ENCODE measurements around the gene KIF3C.

The KIF3C gene

DNA sequence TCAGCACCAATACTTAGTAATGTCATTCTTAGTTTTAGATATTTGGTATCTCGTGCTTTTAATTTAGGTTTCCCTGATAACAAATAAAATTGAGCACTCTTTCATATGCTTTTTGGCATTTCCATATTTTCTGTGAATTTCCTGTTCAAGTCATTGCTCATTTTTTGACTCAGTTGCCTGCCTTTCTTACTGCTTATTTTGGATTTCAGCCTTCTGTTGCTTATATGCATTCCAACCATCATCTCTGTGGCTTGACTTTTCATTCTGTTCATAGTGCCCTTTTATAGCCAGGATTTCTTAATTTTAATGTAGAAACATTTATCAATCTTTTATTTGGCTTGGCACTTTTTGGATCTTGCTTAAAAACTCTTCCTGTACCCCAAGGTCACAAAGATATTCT, 14.5 kb upstream of the KIF3C start:
- Histone ChIP-seq H3K4me3 (no peak overlapping the region), H3K27ac (no peak overlapping the region)
- TF ChIP-seq, protein P1, sequence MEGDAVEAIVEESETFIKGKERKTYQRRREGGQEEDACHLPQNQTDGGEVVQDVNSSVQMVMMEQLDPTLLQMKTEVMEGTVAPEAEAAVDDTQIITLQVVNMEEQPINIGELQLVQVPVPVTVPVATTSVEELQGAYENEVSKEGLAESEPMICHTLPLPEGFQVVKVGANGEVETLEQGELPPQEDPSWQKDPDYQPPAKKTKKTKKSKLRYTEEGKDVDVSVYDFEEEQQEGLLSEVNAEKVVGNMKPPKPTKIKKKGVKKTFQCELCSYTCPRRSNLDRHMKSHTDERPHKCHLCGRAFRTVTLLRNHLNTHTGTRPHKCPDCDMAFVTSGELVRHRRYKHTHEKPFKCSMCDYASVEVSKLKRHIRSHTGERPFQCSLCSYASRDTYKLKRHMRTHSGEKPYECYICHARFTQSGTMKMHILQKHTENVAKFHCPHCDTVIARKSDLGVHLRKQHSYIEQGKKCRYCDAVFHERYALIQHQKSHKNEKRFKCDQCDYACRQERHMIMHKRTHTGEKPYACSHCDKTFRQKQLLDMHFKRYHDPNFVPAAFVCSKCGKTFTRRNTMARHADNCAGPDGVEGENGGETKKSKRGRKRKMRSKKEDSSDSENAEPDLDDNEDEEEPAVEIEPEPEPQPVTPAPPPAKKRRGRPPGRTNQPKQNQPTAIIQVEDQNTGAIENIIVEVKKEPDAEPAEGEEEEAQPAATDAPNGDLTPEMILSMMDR (IDR thresholded peaks at IDR 0.05): no peak
- DNase-seq (ENCODE audit: low spot score): no peak

DNA sequence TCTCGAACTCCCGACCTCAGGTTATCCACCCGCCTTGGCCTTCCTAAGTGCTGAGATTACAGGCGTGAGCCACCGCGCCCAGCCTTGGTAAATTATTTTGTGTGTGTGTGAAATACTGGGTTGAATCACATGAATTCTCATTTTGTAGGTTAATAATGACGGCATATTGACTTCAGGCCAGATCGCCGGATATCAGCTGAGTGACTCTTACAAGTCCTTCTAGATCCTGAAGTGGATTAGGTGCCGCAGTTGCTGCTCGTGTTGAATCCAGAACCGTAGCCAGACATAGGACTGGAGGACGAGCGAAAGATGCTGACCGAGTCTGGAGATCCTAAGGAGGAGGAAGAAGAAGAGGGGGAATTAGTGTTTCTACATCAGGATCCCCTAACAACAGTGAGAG, 12.2 kb upstream of the KIF3C start:
- H3K27ac ChIP-seq: no peak overlapping the region
- DNase-seq (ENCODE audit: low spot score): no peak
- TF ChIP-seq, protein P1 (IDR thresholded peaks at IDR 0.05): no peak
- no peak overlapping the region for H3K4me3 ChIP-seq

DNA sequence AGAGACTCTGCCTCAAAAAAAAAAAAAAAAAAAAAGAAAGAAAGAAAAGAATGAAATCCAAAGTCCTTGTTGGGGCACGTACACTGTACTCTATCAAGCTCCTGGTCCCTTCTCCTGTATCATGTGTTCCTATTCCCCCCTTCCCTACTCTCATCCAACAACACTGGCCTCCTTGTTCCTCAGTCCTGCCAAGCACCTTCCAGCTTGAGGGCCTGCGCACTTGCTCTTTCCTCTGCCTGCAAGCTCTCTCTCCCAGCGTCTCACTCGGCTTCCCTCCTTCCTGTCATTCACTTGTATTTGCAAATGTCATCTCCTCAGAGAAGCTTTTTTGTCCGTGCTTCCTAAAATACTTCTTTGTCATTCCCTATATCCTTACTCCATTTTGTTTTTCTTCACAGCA, 10.8 kb upstream of the KIF3C start:
- Histone ChIP-seq H3K4me3 (no peak overlapping the region), H3K27ac (no peak overlapping the region)
- no peak for DNase-seq (ENCODE audit: low spot score)
- TF ChIP-seq, protein P1 (IDR thresholded peaks at IDR 0.05): no peak

DNA sequence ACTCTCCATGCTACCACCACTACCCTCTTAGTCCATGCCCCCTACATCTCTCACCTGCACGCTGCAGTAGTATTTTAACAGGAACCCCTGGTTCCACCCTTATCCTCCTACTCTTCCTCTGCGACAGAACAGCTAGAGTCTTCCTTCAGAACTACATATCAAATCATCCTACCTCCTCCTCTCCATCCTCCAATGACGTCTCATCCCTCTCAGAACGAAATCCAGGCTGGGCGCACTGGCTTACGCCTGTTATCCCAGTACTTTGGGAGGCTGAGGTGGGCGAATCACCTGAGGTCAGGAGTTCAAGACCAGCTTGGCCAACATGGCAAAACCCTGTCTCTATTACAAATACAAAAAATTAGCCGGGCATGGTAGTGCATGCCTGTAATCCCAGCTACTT, 10.3 kb upstream of the KIF3C start:
- no peak overlapping the region for H3K4me3 ChIP-seq
- DNase-seq (ENCODE audit: low spot score): no peak
- H3K27ac ChIP-seq: no peak overlapping the region
- TF ChIP-seq, protein P1 (IDR thresholded peaks at IDR 0.05): no peak

DNA sequence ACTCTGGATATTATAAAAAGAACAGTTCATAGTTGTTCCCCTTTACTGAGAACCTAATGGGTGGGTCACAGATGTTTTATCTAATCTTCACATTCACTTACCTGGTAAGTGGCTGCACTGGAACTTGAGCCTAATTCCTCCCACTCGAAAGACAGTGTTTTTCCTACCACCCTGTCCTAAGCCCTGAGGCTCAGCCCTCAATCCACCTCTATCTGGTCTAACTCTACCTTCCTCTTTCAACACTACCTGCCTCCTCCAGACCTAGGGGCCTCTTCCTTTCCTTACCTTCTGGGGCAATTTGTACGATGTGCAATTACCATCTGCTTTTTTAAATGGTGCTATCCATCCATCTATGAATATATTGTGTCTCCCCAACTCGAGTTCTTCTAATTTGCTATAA, 9.7 kb upstream of the KIF3C start:
- no peak overlapping the region for H3K27ac ChIP-seq
- H3K4me3 ChIP-seq: no peak overlapping the region
- TF ChIP-seq, protein P1 (IDR thresholded peaks at IDR 0.05): no peak
- DNase-seq (ENCODE audit: low spot score): no peak

DNA sequence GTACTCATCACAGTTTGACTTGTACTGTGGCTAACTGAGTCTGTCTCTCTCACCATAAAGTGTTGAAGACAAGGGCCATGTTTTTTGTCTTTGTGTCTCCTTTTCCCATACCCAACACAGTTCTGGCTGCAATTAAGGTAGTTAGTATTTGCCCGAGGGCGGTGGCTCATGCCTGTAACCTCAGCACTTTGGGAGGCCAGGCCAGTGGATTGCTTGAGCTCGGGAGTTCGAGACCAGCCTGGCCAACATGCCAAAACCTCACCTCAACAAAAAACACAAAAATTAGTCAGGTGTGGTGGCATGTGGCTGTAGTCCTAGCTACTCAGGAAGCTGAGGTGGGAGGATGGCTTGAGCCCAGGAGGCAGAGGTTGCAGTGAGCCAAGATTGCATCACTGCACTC, 6.9 kb upstream of the KIF3C start:
- no peak for DNase-seq (ENCODE audit: low spot score)
- Histone ChIP-seq H3K4me3 (no peak overlapping the region), H3K27ac (no peak overlapping the region)
- TF ChIP-seq, protein P1 (IDR thresholded peaks at IDR 0.05): no peak

DNA sequence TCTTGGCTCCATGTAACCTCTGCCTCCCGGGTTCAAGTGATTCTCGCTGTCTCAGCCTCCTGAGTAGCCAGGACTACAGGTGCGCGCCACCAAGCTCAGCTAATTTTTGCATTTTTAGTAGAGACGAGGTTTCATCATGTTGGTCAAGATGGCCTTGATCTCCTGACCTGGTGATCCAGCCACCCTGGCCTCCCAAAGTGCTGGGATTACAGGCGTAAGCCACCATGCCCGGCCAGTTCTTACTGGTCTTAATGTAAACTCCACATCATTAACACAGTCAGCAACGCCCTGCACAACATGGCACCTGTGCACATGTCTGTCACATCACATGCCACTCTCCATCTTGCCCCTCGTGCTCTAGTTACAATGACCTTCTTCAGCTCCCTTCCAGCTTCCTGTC, 5.8 kb upstream of the KIF3C start:
- DNase-seq (ENCODE audit: low spot score): no peak
- TF ChIP-seq, protein P1 (IDR thresholded peaks at IDR 0.05): no peak
- no peak overlapping the region for H3K27ac ChIP-seq
- H3K4me3 ChIP-seq: no peak overlapping the region
